NOMO-1 treated with dmso at 0.1 percent for 144 hours (cell line): ENCODE results near the gene DLEC1.

Source experiments
- DNase-seq: peaks from one replicate; lab custom pipeline; 2025; ENCODE audit not compliant: unreplicated experiment; lab: John Stamatoyannopoulos, UW

Gene DLEC1, protein sequence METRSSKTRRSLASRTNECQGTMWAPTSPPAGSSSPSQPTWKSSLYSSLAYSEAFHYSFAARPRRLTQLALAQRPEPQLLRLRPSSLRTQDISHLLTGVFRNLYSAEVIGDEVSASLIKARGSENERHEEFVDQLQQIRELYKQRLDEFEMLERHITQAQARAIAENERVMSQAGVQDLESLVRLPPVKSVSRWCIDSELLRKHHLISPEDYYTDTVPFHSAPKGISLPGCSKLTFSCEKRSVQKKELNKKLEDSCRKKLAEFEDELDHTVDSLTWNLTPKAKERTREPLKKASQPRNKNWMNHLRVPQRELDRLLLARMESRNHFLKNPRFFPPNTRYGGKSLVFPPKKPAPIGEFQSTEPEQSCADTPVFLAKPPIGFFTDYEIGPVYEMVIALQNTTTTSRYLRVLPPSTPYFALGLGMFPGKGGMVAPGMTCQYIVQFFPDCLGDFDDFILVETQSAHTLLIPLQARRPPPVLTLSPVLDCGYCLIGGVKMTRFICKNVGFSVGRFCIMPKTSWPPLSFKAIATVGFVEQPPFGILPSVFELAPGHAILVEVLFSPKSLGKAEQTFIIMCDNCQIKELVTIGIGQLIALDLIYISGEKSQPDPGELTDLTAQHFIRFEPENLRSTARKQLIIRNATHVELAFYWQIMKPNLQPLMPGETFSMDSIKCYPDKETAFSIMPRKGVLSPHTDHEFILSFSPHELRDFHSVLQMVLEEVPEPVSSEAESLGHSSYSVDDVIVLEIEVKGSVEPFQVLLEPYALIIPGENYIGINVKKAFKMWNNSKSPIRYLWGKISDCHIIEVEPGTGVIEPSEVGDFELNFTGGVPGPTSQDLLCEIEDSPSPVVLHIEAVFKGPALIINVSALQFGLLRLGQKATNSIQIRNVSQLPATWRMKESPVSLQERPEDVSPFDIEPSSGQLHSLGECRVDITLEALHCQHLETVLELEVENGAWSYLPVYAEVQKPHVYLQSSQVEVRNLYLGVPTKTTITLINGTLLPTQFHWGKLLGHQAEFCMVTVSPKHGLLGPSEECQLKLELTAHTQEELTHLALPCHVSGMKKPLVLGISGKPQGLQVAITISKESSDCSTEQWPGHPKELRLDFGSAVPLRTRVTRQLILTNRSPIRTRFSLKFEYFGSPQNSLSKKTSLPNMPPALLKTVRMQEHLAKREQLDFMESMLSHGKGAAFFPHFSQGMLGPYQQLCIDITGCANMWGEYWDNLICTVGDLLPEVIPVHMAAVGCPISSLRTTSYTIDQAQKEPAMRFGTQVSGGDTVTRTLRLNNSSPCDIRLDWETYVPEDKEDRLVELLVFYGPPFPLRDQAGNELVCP (N-terminal part only)

DNA sequence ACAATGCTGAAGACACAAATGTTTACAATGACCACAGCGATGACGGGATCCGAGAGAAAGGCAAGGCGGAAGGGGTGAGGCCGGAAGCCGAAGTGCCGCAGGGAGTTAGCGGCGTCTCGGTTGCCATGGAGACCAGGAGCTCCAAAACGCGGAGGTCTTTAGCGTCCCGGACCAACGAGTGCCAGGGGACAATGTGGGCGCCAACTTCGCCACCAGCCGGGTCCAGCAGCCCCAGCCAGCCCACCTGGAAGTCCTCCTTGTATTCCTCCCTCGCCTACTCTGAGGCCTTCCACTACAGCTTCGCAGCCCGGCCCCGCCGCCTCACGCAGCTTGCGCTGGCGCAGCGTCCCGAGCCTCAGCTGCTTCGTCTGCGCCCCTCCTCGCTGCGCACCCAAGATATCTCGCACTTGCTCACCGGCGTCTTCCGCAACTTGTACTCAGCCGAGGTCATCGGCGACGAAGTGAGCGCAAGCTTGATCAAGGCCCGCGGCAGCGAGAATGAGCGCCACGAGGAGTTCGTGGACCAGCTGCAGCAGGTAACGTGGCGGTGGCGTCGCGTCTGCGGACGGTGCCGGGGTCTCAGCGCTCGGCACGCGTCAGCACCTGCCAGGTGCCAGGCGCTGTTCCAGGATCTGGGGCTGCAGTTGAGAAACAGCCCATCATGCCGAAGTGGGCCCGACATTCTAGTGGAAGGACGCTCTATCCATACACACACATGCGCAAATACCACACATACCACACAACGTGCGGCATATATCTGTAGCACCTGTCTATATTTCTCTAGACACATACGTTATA is at the start of gene DLEC1:
TSS of gene DLEC1 (plus strand) at position 108 of the 798 bp plus-strand sequence. CDS start at position 126, 18 bp downstream.
- DNase-seq = peak; percentile 49

GRCh38 chr3:37989821-37990480 is 49.1 kb upstream of the DLEC1 start:
- no peak for DNase-seq

GRCh38 chr3:37990527-37990926 is 48.5 kb upstream of the DLEC1 start, which contains the start of gene VILL:
VILL (plus strand) TSS chr3:37990786; CDS start chr3:37993673, 2,887 bp downstream.
- no peak for DNase-seq

- DNase-seq = no peak
Measured at GRCh38 chr3:37991109-37991508, 47.9 kb upstream of the DLEC1 start.

- DNase-seq = no peak
Measured at GRCh38 chr3:37991823-37992222, 47.2 kb upstream of the DLEC1 start.

DNA sequence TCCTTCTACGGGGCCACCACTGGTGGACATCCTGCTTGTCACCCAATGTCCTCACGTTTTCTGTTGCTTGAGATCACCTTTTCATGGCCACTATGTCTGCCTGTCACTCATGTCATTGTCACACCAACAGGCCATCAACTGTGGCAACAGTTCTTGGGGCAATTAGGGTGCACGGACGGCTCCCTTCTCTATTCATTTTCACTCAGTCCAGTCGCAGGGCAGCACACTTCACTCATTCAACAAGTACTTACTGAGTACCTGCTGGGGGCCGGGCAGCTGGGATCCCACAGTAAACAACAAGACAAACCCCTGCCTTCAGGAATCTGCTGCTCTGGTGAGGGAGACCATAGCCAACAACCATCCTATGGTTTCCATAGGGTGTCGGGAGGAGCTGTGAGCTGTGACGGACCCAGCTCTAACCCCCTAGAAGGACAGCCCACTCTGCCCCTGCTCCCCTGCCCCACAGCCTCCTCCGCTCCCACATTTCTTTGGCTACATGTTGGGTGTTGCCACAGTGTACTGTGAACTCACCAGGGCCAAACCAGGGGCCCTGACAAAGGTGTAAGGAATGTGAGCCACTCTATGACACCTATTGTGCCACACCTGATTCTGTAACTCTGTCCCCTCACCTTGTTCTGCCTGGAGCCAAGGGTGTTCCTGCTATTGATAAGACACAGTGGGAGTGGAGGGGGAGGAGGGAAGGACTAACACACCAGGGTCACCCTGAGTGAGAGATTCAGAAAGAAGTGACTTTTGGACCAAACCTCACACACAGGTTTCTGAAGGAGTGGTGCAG is 46.5 kb upstream of the DLEC1 start:
- DNase-seq = no peak

DNA sequence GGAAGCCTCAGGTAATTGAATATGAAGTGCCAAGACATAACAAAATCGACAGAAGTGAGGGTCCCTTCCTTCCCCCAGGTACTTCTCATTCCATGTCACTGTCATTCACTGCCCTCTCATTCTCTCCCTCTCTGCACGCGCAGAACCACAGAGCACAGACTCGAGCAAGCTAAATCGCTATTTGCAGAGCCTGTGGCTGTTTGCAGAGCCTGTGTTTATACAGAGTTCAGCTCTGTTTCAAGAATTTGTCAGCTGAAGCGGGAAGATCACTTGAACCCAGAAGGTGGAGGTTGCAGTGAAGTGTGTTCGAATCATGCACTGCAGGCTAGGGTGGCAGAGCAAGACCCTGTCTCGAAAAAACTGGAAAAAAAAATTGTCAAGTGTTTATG is 45.9 kb upstream of the DLEC1 start:
- no peak for DNase-seq

DNA sequence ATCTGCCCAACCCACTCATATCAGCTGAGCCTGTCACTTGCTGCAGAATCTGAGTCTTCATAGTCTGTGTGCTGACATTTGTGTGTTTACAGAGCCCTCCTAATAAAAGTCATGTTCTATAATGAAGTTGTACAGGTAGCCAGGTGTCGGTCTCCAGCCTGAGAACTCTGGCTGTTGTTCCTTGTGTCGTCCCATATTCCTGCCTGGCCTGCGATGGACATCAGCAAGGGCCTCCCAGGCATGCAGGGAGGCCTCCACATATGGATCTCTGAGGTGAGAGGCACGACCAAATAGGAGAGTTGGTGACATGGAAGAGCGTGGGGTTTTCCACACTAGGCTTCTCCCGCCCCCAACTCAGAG is 45.6 kb upstream of the DLEC1 start:
- DNase-seq = no peak

DNA sequence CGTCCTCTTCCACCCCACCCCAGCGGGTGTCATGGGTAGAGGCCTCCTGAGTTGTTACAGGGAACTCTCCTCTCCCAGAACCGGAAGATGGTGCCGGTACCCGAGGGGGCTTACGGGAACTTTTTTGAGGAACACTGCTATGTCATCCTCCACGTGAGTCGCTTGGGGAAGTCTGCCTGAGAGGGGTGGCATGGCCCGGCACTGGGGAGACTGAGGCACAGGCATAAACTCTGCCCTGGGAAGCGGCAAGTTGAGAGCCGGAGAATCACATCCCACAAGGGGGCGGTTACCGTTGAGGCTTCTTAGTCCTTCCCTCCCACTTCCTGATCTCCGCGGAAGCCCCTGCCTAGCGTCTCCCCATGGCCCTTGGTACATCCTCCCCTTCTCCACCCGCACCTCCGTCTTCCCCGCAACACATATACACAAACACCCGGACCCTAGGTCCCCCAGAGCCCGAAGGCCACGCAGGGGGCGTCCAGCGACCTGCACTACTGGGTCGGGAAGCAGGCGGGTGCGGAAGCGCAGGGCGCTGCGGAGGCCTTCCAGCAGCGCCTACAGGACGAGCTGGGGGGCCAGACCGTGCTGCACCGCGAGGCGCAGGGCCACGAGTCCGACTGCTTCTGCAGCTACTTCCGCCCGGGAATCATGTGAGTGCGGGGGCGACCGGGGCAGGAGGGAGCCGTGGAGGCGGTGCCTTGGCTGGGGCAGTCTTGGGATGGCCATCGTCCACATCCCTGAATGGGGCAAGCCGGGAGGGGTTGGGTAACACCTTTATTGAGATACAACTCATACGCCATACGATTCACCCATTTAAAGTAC is 45.0 kb upstream of the DLEC1 start:
- DNase-seq = peak; percentile 72

- no peak for DNase-seq
Measured at GRCh38 chr3:37994639-37994972, 44.4 kb upstream of the DLEC1 start.

DNA sequence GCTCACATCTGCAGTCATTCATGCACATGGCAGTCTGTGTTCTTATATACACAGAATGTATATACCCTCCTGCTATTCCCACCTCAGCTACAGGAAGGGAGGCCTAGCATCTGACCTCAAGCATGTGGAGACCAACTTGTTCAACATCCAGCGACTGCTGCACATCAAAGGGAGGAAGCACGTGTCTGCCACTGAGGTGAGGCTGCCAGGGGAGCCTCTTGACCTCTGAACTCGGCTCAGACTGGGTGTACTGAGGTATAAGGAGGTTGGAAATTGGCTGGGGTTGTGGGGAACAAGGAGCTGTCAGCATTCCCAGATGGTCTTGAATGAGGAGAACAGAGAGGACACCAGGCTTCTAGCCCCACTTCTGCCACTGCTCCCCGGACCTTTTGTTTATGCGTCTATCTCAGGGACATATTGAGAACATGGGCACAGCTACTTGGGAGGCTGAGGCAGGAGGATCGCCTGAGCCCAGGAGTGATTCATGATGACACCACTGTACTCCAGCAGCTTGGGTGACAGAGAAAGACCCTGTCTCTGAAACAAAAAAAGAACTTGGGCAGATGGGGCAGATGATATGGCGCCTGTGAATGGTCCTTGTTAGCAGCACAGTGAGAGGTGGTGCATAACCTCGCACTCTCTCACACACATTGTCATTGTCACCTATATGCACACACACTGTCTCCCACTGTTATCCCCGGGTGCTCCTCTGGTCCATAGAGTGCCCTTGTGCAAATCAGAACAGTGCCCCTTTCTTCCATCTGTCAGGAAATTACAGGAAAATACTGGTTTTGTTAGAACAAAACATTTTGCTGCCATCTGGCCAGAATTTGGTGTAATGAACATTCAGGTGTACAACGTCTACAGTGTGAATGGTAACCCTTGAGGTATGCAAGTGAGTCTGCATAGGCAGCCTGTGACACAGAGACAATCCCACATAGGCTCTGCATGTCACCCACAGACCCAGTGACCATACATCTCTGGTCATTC is 43.1 kb upstream of the DLEC1 start:
- DNase-seq = no peak

- DNase-seq = peak; percentile 66
Measured at GRCh38 chr3:37996785-37997301, 42.2 kb upstream of the DLEC1 start.

DNA sequence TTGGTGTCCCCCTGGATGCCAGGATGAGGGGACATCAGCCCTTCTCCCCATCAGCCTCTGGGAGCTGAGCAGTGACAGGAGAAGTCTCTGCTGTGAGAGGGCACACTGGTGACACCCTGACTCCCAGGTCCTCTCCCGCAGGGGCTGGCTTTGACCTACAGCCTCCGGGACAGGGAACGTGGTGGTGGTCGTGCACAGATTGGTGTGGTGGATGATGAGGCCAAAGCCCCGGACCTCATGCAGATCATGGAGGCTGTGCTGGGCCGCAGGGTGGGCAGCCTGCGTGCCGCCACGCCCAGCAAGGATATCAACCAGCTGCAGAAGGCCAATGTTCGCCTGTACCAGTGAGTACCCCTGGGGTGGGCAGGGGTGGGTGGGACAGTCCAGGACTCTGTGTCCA is 41.7 kb upstream of the DLEC1 start:
- DNase-seq = no peak

- DNase-seq = no peak
Measured at GRCh38 chr3:37997791-37998370, 41.1 kb upstream of the DLEC1 start.

DNA sequence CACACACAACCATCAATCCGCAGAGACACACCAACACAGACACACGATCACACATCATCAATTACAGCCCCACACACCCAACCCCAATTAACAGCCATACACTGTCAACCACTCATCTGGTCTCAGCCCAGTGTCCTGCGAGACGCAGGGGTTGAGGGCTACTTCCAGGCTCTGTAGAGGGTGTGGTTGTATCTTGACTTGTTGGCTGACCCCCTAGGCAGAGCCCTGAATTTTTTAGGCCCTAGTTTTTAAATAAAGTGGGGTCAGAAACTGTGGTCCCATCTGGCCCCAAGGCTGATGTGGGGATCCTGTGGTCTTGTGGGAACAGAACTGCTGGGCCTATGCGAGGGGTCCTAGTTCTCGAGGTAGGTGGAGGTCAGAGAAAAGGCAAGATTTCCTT is 39.2 kb upstream of the DLEC1 start:
- DNase-seq = no peak

GRCh38 chr3:38000242-38000916 is 38.6 kb upstream of the DLEC1 start:
- no peak for DNase-seq
